ENCODE data around the gene LSAMP.
A peak's percentile ranks its signal among the peaks of the same experiment; 100 is the strongest.

LSAMP gene

DNA sequence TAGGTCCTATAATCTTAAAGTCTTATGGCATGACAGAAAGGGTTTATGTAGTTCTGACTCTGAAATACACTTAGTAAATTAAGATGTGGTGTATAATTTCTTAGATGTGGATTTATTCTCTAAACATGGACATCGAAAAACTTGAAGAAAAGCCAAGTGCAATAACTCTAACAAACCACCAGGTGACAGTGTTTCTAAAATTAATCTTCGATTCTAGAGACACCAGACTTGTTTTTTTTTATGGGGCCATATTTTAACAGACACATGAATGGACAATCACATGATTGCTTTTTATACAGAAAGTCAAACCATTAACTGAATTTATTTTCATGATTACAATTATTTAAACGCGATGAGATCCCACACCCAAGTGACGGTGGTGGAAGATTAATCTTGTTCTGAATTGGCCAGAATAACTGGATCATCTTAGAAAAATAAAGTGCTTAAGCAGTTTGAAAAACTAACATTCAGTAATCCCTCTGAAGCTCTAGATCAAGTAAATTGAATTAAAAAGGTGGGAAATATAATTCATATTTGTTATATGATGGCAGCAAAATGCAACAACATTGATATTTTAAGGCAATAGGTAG is 305.1 kb downstream of the LSAMP start:
- no peak for TF ChIP-seq EZH2 (IDR thresholded peaks at IDR 0.05; ENCODE audit: borderline replicate concordance, low read depth, low read length, severe bottlenecking)
- TF ChIP-seq, protein P1, sequence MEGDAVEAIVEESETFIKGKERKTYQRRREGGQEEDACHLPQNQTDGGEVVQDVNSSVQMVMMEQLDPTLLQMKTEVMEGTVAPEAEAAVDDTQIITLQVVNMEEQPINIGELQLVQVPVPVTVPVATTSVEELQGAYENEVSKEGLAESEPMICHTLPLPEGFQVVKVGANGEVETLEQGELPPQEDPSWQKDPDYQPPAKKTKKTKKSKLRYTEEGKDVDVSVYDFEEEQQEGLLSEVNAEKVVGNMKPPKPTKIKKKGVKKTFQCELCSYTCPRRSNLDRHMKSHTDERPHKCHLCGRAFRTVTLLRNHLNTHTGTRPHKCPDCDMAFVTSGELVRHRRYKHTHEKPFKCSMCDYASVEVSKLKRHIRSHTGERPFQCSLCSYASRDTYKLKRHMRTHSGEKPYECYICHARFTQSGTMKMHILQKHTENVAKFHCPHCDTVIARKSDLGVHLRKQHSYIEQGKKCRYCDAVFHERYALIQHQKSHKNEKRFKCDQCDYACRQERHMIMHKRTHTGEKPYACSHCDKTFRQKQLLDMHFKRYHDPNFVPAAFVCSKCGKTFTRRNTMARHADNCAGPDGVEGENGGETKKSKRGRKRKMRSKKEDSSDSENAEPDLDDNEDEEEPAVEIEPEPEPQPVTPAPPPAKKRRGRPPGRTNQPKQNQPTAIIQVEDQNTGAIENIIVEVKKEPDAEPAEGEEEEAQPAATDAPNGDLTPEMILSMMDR (IDR thresholded peaks at IDR 0.05; ENCODE audit: borderline replicate concordance, extremely low read depth, low read length, poor library complexity, severe bottlenecking) = peak; percentile 69
- H3K36me3 ChIP-seq (ENCODE audit: insufficient read depth, low read length) = no peaks in the 10 kb centered on the region
- H3K79me2 ChIP-seq (ENCODE audit: insufficient read depth, low read length) = no peaks in the 10 kb centered on the region
- H3K27ac ChIP-seq (ENCODE audit: low read length) = no peak overlapping the region
- no peak for DNase-seq
- no peak for ATAC-seq (ENCODE audit: insufficient read depth, low read depth)
- H3K4me1 ChIP-seq (ENCODE audit: insufficient read depth, low read length) = no peaks in the 10 kb centered on the region
- H3K4me3 ChIP-seq (ENCODE audit: low read depth in 1 of 2, low read length in 2 of 2) = no peak overlapping the region
- no peaks in the 10 kb centered on the region for H3K27me3 ChIP-seq (ENCODE audit: insufficient read depth, low read length, poor library complexity)
- no peak overlapping the region for H3K9ac ChIP-seq (ENCODE audit: low read depth, low read length)
- H4K20me1 ChIP-seq (ENCODE audit: insufficient read depth, low read length) = no peaks in the 10 kb centered on the region
- H3K4me2 ChIP-seq (ENCODE audit: insufficient read depth, low read length) = no peak overlapping the region
- H3K9me3 ChIP-seq (ENCODE audit: insufficient read depth, low read length, severe bottlenecking) = peaks cover under 1% of the 10 kb centered on the region
- no peak overlapping the region for H2AFZ ChIP-seq (ENCODE audit: low read depth, low read length)

DNA sequence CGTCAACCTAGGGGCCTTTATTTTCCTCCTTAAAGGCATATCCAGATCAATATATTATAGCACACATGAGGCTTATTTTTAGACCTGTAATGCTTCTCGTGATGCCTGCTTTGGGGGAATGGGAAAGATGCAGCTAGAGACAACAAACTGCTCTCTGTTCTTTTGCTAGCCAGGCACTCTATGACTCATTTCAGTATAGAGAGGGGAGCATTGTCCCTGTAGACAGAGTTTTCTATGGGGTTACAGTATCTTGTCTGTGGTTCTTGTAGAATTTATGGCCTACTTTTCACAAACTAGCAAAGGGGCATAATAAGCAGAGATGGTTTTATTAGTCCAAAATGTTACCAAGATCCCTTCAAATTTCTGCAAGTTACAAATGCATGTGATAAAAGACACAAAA is 305.6 kb downstream of the LSAMP start:
- H3K9ac ChIP-seq (ENCODE audit: low read depth, low read length) = no peak overlapping the region
- no peaks in the 10 kb centered on the region for H4K20me1 ChIP-seq (ENCODE audit: insufficient read depth, low read length)
- no peak for DNase-seq
- H3K27me3 ChIP-seq (ENCODE audit: insufficient read depth, low read length, poor library complexity) = no peaks in the 10 kb centered on the region
- no peak for ATAC-seq (ENCODE audit: insufficient read depth, low read depth)
- H3K27ac ChIP-seq (ENCODE audit: low read length) = no peak overlapping the region
- H3K4me1 ChIP-seq (ENCODE audit: insufficient read depth, low read length) = no peaks in the 10 kb centered on the region
- H3K9me3 ChIP-seq (ENCODE audit: insufficient read depth, low read length, severe bottlenecking) = no peaks in the 10 kb centered on the region
- no peak for TF ChIP-seq EZH2 (IDR thresholded peaks at IDR 0.05; ENCODE audit: borderline replicate concordance, low read depth, low read length, severe bottlenecking)
- TF ChIP-seq, protein P1 (IDR thresholded peaks at IDR 0.05; ENCODE audit: borderline replicate concordance, extremely low read depth, low read length, poor library complexity, severe bottlenecking) = no peak
- H3K4me3 ChIP-seq (ENCODE audit: low read depth in 1 of 2, low read length in 2 of 2) = no peak overlapping the region
- no peak overlapping the region for H3K4me2 ChIP-seq (ENCODE audit: insufficient read depth, low read length)
- no peak overlapping the region for H2AFZ ChIP-seq (ENCODE audit: low read depth, low read length)
- no peaks in the 10 kb centered on the region for H3K36me3 ChIP-seq (ENCODE audit: insufficient read depth, low read length)
- no peaks in the 10 kb centered on the region for H3K79me2 ChIP-seq (ENCODE audit: insufficient read depth, low read length)

DNA sequence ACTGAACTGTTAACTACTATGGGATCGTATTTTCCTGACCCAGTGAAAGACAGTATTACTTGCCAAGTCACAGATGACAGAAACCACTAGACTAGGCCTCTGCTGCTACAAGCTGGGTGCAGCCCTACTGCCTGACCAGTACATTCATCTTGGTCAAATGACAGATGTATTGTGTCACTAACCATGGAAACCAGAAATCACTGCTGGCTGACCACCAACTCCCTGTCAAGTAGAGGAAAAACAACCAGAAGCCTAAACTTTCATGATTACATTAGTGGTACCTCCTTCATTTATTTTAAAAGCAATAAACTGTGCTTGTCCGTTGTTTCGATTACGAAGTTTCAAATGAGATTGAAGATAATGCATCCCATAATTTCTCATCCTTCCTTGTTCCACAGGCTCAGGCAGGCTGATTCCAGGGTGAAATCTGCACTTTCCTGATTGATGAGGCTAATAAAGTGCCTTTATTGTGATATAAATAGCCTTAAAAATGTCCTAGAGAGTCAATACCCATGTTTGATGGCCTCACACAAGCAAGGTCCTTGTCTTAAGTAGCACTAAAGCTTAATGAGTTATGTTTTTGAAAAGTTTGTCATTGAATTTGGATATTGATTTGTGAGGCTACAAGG is 309.7 kb downstream of the LSAMP start:
- Histone ChIP-seq H3K4me3 (ENCODE audit: low read depth in 1 of 2, low read length in 2 of 2) (no peak overlapping the region), H2AFZ (ENCODE audit: low read depth, low read length) (no peak overlapping the region), H3K27me3 (ENCODE audit: insufficient read depth, low read length, poor library complexity) (no peaks in the 10 kb centered on the region), H4K20me1 (ENCODE audit: insufficient read depth, low read length) (no peaks in the 10 kb centered on the region), H3K4me1 (ENCODE audit: insufficient read depth, low read length) (no peaks in the 10 kb centered on the region), H3K9ac (ENCODE audit: low read depth, low read length) (no peak overlapping the region), H3K79me2 (ENCODE audit: insufficient read depth, low read length) (no peaks in the 10 kb centered on the region), H3K9me3 (ENCODE audit: insufficient read depth, low read length, severe bottlenecking) (no peaks in the 10 kb centered on the region), H3K27ac (ENCODE audit: low read length) (no peak overlapping the region), H3K4me2 (ENCODE audit: insufficient read depth, low read length) (no peak overlapping the region), H3K36me3 (ENCODE audit: insufficient read depth, low read length) (no peaks in the 10 kb centered on the region)
- ATAC-seq (ENCODE audit: insufficient read depth, low read depth) (no peak), DNase-seq (no peak)
- no peak for TF ChIP-seq EZH2 (IDR thresholded peaks at IDR 0.05; ENCODE audit: borderline replicate concordance, low read depth, low read length, severe bottlenecking)
- TF ChIP-seq, protein P1 (IDR thresholded peaks at IDR 0.05; ENCODE audit: borderline replicate concordance, extremely low read depth, low read length, poor library complexity, severe bottlenecking) = no peak

Data from DND-41 (cell line).